HG02970 (cell line): ENCODE results near the gene ZNF296.
"Not testable (repeated sequence)": the region's sequence is repeated elsewhere in the genome, so short reads cannot be mapped to it uniquely, and the experiment has no call there.

Source experiments
- ATAC-seq: cut with Tn5 transposase; IDR thresholded peaks from one replicate; pipeline ENCODE4 v1.9.1; 2021; ENCODE audit warnings: mild to moderate bottlenecking, moderate library complexity, moderate number of reproducible peaks; ENCODE audit not compliant: unreplicated experiment, low FRiP score

Gene ZNF296

DNA sequence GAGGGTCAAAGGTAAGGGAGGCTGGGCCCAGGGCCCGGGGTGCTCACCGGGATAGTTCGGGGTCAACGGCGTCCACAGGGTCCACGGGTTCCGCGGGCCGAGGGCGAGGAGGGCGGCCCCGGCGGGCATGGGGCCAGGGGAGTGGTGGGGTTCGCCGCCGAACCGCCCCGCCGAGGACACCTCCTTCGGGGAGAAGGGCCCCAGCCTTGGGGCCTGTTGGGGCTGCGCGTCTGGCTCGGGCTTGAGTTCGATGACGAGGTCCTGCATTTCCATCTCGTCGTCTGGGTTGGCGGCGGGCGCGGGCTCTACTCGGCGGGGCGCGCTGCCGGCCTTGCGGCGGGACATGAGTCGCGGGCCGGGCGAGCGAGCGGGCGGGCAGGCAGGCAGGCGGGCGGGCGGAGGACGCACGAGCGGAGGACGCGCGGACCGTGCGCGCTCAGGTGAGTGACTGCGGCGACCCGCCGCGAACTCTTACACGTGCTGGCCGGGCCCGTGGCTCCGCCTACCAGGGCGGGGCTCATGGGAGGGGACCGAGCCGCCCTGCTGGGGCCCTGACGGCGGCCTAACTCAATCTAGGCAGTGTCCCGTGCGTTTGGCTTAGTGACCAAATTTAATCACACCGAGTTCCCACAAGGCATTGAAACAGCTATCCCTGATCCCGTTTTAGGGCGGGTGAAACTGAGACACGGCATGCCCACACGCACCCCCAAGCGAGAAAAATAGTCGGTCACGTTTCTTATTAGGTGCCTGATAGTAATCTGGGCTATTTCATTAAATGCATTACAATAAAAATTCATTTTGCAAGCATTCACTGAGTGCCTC, at the start of gene ZNF296:
TSS of gene ZNF296 (minus strand) at position 450 of the 822 bp plus-strand sequence. CDS start at position 345, 105 bp downstream.
- peak; percentile 42 for ATAC-seq

DNA sequence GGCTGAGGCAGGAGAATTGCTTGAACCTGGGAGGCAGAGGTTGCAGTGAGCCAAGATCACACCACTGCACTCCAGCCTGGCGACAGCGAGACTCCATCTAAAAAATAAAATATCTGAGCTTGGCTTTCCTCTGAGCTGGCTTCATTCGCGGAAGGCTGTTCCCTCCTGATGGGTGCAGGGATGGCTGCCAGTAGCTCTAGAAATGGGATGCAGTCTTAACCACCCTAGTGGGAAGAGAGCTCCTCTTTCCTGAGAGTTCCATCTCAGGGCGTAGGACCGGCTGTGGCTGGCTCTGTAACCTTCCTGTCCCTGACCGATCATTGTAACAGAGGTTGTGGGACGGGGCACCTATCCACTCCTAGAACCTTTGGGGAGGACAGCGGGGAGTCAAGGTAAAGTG, 49.1 kb upstream of the ZNF296 start:
- ATAC-seq, result no peak

DNA sequence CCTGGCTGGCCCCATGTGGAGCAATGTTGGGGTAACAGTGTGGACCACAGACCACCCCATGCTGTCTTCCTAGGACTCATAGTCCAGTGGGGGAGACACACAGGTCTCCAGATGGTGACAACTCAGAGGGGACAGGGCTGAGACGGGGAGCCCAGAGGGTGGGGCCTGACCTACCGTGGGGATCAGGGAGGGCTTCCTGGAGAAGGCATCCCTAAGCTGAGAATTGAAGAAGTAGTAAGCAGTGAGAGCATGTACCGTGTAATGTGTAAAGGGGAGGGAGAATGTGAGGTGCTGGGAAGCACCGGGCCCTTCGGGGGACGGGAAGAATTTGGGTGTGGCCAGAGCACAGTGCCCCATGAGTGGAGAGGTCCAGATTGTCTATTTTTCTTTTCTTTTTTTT, 47.7 kb upstream of the ZNF296 start:
- no peak for ATAC-seq

DNA sequence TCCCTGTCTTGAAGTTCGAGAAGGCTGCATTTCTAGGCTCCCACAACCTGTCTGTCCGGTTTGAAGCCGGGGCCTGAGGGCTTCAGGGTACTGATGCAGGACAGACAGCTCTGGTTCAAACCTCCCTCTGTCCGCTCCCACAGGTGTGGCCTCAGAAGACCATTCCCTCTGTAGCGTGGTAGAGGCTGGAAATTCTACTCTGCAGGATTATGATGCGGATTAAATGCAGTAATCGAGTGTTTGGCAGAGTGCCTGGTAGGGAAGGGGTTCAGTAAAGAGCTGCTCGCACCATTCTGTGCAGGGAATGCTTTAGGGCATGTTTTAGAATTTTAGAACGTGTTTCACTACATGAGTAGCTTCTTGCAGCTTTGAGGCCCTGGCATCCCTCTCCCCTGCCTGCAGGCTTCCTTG, 47.2 kb upstream of the ZNF296 start:
- no peak for ATAC-seq

DNA sequence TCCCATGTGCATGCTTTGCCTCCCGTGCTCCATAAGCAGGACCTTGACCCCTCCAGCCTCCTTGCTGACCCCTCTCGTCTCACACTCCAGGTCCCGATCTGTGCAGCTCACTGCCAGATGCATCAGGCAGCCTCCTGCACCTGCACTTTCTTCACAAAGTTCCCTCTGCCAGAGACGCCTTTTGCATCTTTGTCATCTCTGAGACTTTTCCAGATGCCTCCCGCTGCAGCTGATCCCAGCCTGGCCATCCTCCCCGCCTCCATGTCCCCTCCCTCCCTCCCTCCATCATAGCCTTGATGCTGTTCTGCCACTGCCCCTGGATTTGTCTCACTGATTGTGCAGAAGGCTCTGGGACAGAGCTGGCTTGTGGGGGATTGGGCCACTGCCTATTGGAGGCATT, 46.6 kb upstream of the ZNF296 start:
- ATAC-seq, result no peak

DNA sequence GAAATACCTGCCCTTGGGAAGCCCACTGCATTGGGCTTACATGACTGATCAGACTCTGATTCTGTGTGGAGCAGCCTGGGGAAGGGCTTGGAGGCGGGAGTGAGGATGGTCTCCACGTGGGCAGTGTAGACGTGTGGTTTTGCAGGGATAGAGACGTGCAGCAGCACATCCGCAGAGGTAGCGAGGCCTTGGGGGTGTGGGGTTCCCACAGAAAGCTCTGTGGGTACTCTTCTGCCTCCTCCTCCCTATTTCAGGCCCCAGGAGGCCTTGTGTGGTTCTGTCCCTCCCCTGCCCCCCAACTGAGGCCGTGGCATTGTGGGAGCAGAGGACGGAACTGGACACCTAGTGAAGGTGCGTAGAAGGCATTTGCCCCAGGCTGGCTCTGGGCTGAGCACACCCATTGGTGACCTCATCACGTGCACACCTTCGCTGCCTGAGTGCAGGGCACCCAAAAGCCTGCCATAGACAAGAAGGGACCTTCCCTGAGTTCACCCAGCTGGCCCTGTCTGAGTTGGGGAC, 45.6 kb upstream of the ZNF296 start:
- ATAC-seq, result no peak

DNA sequence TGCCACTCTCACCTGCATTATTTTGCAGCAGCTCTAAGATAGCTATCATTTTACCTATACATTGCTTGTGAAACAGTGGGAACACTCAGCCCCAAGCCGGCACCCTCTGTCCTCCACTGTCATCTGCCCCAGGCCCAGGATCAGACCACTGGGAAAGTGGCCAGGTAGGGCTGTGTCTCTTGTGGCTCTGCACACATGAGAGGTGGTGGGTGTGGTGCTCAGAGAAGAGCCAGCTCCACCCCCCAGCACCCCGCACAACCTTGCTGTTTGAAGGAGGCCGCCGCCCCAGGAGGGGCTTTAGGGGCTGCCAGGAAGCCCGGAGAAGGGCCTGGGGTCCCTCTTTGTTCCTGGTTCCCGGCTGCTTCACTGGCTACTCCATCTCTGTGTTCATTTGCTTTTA, 43.3 kb upstream of the ZNF296 start:
- no peak for ATAC-seq

DNA sequence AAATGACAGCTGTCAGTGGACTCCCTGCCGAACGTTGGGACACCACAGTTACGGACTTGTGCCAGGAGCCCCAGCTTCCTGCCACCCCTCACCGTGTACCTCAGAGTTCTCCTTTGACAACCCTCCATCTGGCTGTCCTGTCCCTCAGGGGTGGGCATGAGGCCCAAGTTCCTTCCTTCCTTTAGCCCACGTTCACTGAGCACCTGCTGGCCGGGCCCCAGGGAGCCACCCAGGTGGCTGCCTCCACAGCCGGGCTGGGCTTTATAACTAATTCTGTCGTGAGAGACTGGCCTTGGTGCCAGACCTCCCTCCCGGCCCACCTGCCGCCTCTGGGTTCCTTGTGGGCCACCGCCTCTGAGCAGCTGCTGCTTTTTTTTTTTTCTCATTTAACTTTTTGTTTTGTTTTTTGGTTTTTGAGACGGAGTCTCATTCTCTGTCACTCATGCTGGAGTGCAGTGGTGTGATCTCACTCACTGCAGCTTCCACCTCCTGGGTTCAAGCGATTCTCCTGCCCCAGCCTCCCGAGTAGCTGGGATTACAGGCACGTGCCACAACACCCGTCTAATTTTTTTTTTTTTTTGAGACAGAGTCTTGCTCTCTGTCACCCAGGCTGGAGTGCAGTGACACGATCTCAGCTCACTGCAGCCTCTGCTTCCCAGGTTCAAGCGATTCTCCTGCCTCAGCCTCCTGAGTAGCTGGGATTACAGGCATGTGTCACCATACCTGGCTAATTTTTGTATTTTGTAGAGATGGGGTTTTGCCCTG, 42.5 kb upstream of the ZNF296 start:
- not testable (repeated sequence) for ATAC-seq

DNA sequence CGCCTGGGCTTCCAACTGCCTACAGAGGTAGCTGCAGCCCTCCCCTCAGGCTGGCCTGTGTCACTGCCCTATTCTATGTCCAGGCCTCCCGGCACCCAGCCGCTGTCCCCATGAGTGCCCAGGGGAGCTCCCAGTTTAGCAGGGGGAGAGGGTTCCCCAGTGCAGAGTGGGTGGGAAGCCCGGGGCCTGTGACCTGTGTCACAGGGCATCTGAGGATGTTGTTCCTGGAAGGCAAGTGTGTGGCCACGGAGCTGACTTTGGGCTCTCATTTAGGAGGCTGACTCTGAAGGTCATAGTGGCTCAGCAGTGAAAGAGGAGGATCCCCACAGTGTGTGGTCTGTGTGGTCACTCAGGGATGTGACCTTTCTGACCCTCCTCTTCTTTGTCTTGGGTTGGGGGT, 41.8 kb upstream of the ZNF296 start:
- no peak for ATAC-seq

DNA sequence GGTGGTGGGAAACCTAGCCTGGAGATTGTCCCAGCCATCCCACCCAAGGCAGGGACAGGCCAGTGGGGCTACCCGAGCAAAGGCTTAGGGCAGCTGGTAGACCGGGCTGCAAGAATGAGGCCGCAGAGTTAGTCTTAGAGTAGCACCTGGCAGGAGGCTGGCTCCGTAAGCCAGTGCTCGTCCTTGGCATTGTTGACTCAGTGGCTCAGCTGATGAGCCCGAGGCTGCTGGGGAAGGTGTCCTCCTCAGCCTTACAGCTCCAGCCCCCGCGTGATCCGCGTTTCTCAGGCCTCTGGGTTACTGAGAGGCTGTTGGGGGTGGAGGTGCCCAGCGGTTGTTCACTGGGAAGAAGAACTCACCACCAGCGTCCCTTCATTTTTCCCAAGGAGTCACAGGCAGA, 41.4 kb upstream of the ZNF296 start:
- no peak for ATAC-seq

DNA sequence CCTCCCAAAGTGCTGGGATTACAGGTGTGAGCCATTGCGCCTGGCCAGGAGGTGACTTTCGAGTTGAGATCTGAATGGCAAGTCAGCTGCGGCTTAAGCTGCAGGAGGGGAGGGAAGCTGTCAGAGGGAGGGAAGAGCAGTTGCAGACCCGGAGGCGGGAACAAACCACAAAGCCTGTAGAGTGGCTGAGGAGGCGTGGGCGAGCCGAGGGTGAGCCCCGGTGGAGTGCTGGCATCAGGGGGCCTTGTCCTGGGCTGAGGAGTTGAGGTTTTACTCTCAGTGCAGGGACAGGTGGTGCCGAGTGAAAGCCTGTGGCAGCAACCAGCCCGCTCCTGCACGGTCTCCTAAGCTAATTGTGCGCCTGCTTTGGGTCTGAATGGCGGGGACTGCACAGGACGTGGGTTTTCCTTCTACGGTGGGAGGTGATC, 40.9 kb upstream of the ZNF296 start:
- no peak for ATAC-seq

DNA sequence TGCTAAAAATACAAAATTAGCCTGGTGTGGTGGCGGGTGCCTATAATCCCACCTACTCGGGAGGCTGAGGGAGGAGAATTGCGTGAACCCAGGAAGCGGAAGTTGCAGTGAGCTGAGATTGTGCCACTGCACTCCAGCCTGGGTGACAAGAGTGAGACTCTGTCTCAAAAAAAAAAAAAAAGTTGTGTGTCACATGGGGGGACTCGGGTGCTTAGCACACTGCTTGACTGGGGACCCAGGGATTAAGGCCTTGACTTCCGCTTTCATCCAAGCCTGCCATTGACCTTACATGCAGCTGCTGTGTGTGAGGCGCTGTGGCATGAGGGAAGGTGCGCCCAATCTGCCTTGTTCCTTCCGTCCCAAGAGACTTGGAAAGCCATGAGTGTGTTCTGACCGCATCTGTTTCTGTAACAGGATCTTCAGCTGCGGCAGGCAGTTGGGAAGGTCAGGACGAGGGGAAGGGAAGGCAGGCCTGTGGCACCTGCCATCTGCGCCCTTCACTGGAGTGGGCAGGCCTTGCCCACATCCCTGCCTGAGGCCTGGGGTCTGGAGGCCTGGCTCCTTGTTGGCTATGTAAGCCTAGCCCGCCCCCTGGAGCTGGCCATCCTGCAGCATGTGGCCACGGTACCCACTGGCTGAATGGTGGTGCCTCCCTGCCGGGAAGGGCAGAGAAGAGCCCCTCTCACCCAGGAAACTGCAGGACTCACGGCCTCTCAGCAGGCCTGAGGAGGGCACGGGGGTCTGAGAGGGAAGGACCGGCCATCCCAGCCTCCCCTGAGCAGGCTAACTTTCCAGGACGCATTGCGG, 39.7 kb upstream of the ZNF296 start:
- ATAC-seq, result no peak

DNA sequence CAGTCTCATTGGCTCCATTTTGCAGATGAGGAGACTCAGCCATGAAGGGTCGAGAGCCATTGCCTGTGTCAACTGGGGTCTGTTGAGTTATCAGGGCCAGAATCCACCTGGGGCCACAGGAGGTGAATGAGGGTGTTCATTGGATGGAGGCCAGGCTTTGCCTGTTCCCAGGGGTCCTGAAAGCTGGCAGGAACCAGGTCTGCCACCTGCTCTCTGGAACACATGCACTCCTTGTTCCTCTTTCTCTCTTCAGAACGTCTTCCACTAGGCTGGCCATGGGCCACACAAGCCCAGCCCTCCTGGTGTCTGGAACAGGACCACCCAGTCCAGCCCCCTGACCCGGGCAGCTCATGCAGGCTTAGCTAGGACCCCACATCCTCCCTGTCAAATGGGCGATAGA, 37.8 kb upstream of the ZNF296 start:
- ATAC-seq, result no peak

DNA sequence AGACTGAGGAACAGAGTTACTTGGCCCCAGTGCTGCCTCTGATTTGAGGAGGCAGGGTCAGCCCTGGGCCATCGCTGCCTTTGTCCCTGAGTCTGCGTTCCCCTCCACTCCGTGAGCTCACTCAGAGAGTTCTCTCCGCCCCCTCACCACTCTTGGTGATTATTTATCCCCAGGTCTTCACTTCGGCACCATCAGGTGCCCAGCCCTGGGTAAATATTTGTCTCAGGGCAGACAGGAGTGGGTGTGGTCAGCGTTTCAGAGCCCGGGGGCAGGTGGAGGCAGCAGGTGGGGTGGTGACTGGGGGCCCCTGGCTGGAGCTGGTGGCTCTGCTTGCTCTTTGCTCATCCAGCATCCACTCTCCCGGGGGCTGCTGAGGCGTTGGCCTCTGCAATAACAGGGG, 37.4 kb upstream of the ZNF296 start:
- ATAC-seq, result no peak

DNA sequence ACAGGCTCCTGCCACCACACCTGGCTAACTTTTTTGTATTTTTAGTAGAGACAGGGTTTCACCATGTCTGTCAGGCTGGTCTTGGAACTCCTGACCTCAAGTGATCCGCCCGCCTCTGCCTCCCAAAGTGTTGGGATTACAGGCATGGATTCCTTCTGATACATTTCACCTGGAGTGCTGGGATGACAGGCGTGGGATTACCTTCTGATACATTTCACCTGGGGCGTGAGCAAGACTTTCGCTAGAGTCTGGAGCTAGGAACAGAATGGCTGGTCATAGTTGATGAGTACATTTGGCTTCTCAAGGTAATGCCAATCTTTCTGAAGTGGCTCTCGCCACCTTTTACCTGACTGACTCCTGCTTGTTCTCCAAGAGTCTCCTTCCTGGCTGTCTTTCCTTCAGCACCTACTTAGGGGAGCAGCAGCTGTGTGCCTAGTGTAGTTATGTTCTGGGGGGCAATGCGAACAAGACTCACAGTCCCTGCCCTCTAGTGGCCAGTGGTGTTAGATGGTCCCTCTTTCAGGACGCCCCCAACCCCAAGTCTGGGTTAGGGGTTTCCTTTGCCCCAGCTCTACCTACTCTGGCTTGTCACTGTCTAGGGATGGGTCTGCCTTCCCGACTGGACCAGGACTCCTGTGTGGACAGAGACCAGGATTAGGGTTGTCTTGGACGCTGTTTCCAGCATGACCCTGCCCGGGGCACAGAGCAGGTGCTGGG, 36.0 kb upstream of the ZNF296 start:
- no peak for ATAC-seq

DNA sequence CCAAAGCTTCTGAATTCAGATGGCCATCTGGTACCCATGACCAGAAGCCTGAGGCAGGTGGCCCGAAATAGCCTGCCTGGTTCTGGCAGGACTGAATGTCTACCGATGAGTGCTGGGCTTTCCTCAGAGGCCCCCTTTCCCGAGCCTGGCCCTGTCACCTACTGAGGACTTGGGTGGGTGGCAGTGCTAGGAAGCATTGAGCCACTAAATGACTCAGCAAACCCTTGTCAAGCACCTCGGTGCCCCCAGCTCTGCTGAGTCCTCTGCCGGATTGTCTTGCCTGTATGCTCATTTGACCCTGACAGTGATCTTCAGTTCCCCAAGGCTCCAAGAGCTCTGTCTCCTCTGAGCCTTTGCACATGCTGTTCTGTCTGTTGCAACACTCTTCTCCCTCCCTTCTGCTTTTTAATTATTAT, 34.6 kb upstream of the ZNF296 start:
- ATAC-seq, result no peak

DNA sequence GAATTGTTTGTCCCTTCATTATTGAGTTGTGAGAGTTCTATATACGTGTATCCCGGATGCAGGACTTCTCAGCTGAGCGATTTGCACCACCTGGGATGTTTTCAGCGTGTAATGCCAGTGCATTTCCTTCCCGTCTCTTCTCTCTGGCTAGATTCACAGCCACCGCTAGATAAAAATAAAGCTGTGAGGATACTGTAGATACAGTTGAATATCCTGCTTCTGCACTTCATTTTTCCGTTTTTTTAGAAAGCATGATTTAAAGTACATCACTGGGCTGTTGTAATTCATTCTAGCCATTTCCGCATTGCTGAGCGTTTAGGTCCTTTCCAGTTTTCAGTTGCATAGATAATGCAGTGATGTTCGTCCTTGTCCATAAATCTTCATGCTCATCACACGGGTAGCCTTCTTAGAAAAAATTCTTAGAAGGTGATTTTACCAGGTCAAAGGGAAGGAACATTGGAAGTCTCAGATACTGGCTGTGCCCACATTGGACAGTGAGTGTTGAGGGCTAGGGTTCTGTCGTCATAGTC, 31.4 kb upstream of the ZNF296 start:
- ATAC-seq, result no peak

DNA sequence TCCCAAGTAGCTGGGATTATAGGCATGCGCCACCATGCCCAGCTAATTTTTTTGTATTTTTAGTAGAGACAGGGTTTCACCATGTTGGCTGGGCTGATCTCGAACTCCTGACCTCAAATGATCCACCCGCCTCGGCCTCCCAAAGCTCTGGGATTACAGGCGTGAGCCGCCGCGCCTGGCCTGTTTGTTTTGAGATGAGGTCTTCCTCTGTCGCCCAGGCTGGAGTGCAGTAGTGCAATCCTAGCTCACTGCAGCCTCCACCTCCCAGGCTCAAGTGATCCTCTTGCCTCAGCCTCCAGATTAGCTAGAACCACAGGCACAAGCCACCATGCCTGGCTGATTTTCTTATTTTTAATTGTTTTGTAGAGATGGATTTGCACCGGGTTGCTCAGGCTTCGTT, 30.1 kb upstream of the ZNF296 start:
- not testable (repeated sequence) for ATAC-seq

DNA sequence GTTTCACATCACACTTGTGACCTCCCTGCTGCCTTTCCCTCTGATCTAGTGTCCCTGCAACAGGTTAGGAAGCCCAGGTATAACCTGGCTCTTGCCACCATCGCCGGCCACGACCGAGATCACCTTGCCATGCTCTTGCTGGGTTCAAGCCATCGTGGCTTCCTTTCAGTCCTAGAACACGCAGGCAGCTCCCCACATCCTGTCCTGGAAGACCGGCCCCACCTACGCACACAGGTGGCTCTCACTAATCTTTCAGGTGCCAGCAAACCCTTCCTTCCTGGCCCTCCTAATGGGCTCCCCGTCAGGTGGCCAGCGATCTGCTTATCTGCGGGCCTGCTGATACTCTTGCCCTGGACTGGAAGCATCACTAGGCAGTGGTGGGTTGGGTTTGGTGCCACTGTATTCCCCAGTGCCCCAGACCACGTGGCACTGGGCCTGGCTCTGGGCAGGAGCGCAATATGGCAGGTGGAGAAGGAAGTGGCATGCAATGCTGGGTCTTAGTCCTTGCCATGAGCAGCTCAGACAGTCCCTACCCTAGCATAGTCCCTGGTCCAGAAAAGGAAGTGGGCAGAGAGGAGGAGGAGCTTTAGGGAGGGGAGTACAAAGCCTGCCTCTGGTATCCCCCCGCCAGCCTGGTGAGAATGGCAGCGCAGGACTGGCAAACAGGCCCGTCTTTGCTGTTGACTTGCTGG, 28.5 kb upstream of the ZNF296 start:
- no peak for ATAC-seq
